Progenitor cell of endocrine pancreas (in vitro differentiated cells): ENCODE results near the gene EIF4G1. TPM values are rescaled to one million over a fixed set of nuclear protein-coding genes. Genes with fewer than 3 reads are reported as not detected.

Experiments
- DNase-seq: peaks from one replicate; pipeline ENCODE4 v3.0.0; 2021; ENCODE audit warnings: low spot score; ENCODE audit not compliant: unreplicated experiment
- H3K27ac Mint-ChIP-seq: 2 replicates; pipeline ENCODE4 v1.8.0; 2021; ENCODE audit warnings: mild to moderate bottlenecking, moderate library complexity, mixed read lengths
- H3K27me3 Mint-ChIP-seq: 2 replicates; pipeline ENCODE4 v1.8.0; 2021; ENCODE audit warnings: mixed read lengths
- H3K36me3 Mint-ChIP-seq: 2 replicates; pipeline ENCODE4 v1.8.0; 2022; ENCODE audit warnings: mixed read lengths; ENCODE audit not compliant: insufficient read depth
- H3K4me1 Mint-ChIP-seq: 2 replicates; pipeline ENCODE4 v1.8.0; 2021; ENCODE audit warnings: low read depth, mixed read lengths
- H3K4me3 Mint-ChIP-seq: 2 replicates; pipeline ENCODE4 v1.8.0; 2021; ENCODE audit warnings: low read depth, mild to moderate bottlenecking, moderate library complexity, mixed read lengths
- H3K9me3 Mint-ChIP-seq: 2 replicates; pipeline ENCODE4 v1.8.0; 2021; ENCODE audit warnings: low read depth, mixed read lengths
- total RNA-seq: library from RNA; stranded (reverse); gene quantifications from 2 replicates; pipeline ENCODE4 v1.2.1, GENCODE V29; 2021
- TF ChIP-seq, protein P1 (sequence below): fragments of 200-600 bp; sonication (generic); IDR thresholded peaks from one replicate; pipeline ENCODE4 v1.5.0; 2021; ENCODE audit warnings: antibody characterized with exemption, mild to moderate bottlenecking; ENCODE audit not compliant: unreplicated experiment

EIF4G1 gene
- total RNA-seq, 1 donor from 2014 or later, result 341 TPM

- Mint-ChIP-seq H3K4me3 (peak overlapping the region; percentile 96), H3K27ac (peak overlapping the region; percentile 99), H3K4me1 (peaks cover 31% of the 10 kb centered on the region), H3K36me3 (peaks cover 25% of the 10 kb centered on the region), H3K27me3 (peaks cover 5% of the 10 kb centered on the region), H3K9me3 (no peaks in the 10 kb centered on the region)
- TF ChIP-seq, protein P1, sequence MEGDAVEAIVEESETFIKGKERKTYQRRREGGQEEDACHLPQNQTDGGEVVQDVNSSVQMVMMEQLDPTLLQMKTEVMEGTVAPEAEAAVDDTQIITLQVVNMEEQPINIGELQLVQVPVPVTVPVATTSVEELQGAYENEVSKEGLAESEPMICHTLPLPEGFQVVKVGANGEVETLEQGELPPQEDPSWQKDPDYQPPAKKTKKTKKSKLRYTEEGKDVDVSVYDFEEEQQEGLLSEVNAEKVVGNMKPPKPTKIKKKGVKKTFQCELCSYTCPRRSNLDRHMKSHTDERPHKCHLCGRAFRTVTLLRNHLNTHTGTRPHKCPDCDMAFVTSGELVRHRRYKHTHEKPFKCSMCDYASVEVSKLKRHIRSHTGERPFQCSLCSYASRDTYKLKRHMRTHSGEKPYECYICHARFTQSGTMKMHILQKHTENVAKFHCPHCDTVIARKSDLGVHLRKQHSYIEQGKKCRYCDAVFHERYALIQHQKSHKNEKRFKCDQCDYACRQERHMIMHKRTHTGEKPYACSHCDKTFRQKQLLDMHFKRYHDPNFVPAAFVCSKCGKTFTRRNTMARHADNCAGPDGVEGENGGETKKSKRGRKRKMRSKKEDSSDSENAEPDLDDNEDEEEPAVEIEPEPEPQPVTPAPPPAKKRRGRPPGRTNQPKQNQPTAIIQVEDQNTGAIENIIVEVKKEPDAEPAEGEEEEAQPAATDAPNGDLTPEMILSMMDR, result peak; percentile 64
- DNase-seq, result peak; percentile 93
Measured at GRCh38 chr3:184362668-184363546, 48.5 kb downstream of the EIF4G1 start.

GRCh38 chr3:184366619-184367289 is 52.3 kb downstream of the EIF4G1 start:
- H3K4me1 Mint-ChIP-seq, result peaks cover 20% of the 10 kb centered on the region
- no peaks in the 10 kb centered on the region for H3K27me3 Mint-ChIP-seq
- no peak for DNase-seq
- peak overlapping the region; percentile 78 for H3K27ac Mint-ChIP-seq
- TF ChIP-seq, protein P1, result no peak
- no peaks in the 10 kb centered on the region for H3K9me3 Mint-ChIP-seq
- peaks cover 30% of the 10 kb centered on the region for H3K36me3 Mint-ChIP-seq
- peak overlapping the region; percentile 37 for H3K4me3 Mint-ChIP-seq

GRCh38 chr3:184368116-184368515 is 53.7 kb downstream of the EIF4G1 start:
- Mint-ChIP-seq H3K27ac (no peak overlapping the region), H3K4me3 (no peak overlapping the region), H3K4me1 (peaks cover 20% of the 10 kb centered on the region), H3K36me3 (peaks cover 34% of the 10 kb centered on the region), H3K27me3 (no peaks in the 10 kb centered on the region), H3K9me3 (no peaks in the 10 kb centered on the region)
- DNase-seq, result no peak
- TF ChIP-seq, protein P1, result no peak

- TF ChIP-seq, protein P1, result no peak
- H3K27ac Mint-ChIP-seq, result no peak overlapping the region
- H3K27me3 Mint-ChIP-seq, result no peaks in the 10 kb centered on the region
- no peak overlapping the region for H3K4me3 Mint-ChIP-seq
- H3K4me1 Mint-ChIP-seq, result peaks cover 18% of the 10 kb centered on the region
- no peaks in the 10 kb centered on the region for H3K9me3 Mint-ChIP-seq
- DNase-seq, result no peak
- peaks cover 34% of the 10 kb centered on the region for H3K36me3 Mint-ChIP-seq
Measured at GRCh38 chr3:184368586-184369183, 54.3 kb downstream of the EIF4G1 start.

DNA sequence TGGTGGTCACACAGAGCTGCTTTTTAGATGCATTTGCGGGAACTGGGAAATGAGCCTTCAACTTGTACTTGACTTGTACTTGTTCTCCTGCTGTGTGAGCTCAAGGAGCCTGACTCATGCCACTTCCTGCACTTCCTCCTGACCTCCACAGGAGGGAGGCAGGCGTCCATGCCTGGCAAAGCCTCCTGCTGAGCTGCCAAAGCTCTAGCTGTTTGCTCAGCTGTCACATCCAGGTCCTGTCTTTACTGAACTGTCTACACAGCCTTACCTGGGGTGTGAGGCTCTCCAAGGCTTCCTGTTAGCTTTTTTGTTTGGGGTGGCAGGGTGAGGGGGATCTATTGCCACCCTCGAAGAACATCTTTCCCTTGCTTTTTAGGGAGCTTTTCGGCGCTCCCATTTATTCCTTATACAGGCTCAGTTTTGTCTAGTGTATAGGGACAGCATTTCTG is 57.2 kb downstream of the EIF4G1 start:
- Mint-ChIP-seq H3K4me3 (no peak overlapping the region), H3K9me3 (no peaks in the 10 kb centered on the region), H3K36me3 (peaks cover 24% of the 10 kb centered on the region), H3K4me1 (peaks cover 7% of the 10 kb centered on the region), H3K27ac (no peak overlapping the region), H3K27me3 (peaks cover 3% of the 10 kb centered on the region)
- TF ChIP-seq, protein P1, result peak; percentile 98
- peak; percentile 63 for DNase-seq
